ENCODE results near the gene TMEM9.

Gene TMEM9

DNA sequence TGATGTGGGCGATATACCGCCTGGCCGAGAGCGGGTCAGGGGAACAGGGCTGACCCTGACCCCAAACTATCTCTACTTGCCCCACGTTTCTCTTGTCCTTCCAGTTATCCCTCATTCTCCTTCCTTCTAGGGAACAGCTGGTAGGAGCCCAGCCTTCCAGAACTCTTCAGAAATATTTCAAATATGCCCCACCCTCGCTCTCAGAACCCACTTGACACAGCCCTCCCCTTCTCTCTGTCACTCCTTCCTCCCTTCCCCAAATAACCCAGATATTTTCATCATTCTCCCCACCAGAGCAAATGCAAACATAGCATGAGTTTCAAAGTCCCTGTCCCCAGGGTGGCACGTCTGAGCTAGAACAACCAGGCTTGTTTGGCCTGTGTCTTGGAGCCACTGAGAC, 43.1 kb downstream of the TMEM9 start:
- H3K4me3 ChIP-seq (ENCODE audit: low read depth, low read length), result no peak overlapping the region

DNA sequence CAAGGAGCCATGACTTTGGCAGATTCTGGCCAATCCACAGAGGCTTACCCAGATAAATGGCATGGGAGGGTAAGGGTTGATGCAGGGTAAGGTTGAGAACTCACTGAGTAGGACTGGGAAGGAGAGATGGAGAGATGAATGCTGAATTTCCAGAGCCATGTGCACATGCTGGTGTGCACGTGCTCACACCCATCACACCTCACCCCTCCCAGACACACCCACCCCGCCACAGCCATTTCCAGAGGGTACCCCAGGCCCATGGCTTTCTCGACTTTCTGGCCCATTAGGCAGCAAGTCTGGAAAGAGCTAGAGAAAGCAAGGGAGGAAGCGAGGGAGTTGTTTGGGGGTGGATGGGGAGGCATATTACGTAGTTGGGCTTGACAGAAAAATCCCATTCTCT, 43.7 kb downstream of the TMEM9 start:
- H3K4me3 ChIP-seq (ENCODE audit: low read depth, low read length), result no peak overlapping the region

DNA sequence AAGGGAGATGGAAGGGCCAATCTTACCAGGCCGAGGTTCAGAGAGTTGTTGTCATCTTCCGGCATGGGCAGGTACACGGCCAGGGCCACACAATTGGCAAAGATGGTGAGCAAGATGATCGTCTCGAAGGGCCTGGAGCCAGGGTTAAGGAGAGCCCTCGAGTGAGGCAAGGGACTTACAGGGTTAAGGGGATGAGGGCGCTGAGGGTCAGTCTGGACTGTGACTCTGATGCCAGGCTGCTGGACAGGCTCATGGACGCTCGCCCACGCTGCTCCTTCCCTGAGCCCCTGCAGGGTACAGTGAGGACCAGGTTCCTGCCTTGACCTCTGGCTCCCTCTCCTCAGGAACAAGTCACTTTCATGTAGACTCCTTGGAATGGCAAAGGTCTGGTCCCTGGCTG, 44.1 kb downstream of the TMEM9 start:
- no peak overlapping the region for H3K4me3 ChIP-seq (ENCODE audit: low read depth, low read length)

DNA sequence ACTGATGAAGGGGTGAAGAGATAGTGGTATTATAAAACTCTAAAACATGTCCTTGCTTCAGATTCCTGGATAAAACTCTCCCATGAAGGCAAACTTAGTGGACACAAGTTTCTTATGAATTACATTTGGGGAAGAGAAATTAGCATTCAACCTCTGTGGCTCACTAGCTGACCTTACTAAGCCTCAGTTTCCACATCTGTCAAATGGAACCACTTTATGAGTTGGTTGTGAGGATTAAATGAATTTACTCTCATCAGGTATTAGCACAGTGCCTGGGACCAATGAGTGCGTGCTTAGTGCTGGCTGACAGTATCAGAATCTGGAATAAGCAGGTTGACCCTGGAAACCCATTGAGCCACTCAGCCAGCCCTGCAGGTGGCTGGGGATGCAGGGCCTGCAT, 44.6 kb downstream of the TMEM9 start:
- no peak overlapping the region for H3K4me3 ChIP-seq (ENCODE audit: low read depth, low read length)

DNA sequence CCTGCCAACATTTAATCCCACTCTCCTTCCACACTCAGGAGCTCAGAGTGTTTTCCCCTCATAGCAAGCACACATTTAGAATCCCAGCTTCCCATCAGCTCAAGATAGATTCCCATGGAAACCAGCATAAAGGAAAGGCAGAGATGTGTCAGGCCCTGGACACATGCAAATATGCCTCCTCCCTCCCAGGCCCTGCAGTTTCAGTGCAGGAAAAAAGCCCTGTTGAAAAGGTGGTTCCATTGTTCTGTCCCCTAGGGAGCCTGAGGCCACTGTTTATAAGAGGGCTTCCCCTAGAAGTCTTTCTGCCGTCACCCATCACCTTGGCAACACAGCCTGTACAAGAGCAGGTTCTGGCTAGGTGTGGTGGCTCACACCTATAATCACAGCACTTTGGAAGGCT, 45.7 kb downstream of the TMEM9 start:
- no peak overlapping the region for H3K4me3 ChIP-seq (ENCODE audit: low read depth, low read length)

DNA sequence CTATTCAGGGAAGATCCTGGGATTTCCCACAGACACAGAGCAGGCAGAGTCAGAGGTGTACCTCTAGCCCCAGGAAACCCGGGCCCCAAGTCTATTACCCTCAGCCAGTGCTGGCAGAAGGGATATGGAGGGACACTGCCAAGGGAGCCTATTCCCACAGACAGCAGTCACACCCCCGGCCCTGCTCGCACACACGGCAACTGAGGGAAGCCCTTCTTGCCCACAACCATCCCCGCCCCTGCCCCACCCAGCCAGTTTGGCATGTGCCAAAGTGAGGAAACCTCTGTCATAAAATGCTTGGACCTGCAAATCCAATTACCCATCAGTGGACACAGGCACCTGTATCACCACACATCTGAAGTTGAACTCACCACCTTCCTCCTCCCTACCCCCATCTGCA, 48.6 kb downstream of the TMEM9 start:
- no peak overlapping the region for H3K4me3 ChIP-seq (ENCODE audit: low read depth, low read length)

DNA sequence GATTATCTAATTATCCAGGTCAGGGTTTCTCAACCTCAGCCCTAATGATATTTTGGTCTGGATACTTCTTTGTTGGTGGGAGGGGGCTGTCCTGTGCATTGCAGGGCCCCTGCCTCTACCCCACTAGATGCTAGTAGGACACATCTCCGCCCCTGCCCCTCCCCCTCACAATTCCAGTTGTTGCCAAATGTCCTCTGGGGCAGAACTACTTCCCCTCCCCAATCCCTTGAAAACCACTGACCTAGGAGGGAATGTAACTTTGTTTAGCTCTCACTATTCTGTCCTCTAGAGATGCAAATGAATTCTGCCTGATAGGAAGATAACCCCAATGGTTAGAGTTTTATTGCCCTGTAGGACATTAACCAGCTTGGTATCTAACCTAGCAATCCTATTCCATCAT, 50.1 kb downstream of the TMEM9 start:
- no peak overlapping the region for H3K4me3 ChIP-seq (ENCODE audit: low read depth, low read length)

DNA sequence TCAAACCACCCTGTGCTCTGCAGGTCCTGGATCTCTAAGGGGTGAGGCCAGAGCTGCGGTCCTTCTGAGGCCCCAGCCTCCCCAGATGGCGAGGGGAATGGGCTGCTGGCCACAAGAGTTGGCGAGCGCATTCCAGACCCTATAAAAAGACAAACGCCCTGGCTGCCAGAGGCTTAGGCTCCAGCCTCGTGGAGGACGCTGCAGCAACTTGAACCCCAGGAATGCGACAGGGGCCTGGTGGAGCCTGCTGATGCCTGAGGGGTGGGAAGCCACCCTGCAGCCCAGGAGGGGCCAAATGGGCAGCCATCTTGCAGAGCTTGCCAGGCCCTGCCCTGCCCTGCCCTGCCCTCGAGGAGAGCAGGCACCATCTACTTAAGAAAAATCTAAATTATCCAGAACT, 50.6 kb downstream of the TMEM9 start:
- no peak overlapping the region for H3K4me3 ChIP-seq (ENCODE audit: low read depth, low read length)

DNA sequence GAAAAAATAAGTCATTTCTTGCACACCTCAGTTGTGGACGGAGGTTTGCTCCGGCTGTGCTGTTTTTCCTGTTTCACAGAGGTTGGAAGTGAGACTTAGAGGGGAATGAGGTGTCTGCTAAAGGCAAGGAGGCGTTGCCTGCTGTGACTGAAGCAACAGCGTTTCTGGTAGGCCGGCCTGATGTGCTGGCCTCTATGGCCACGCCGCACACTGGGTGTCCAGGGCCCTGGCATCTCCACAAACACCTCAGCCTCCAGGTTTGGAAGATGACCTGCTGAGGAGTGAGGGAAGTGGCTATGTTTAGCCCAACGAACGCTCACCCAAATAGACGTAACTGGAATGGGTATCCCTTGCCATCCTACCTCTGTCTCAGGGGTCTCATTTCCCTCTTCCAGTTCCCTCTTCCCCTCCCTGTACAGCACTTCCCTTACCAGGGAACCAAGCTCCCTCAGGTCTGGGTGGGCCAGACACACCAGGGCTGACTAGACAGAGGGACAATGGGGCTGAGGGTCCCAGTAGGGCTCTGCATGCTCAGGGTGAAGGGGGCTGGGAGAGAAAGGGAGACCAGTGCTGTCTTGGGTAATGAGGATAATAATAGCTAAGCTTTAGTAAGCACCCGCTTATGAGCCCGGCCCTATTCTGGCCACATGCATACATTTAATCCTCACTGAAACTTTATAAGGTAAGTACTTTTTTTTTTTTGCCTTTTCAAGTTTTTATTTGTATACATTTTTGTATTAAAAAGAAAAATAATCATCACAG, 53.9 kb downstream of the TMEM9 start:
- no peak overlapping the region for H3K4me3 ChIP-seq (ENCODE audit: low read depth, low read length)

DNA sequence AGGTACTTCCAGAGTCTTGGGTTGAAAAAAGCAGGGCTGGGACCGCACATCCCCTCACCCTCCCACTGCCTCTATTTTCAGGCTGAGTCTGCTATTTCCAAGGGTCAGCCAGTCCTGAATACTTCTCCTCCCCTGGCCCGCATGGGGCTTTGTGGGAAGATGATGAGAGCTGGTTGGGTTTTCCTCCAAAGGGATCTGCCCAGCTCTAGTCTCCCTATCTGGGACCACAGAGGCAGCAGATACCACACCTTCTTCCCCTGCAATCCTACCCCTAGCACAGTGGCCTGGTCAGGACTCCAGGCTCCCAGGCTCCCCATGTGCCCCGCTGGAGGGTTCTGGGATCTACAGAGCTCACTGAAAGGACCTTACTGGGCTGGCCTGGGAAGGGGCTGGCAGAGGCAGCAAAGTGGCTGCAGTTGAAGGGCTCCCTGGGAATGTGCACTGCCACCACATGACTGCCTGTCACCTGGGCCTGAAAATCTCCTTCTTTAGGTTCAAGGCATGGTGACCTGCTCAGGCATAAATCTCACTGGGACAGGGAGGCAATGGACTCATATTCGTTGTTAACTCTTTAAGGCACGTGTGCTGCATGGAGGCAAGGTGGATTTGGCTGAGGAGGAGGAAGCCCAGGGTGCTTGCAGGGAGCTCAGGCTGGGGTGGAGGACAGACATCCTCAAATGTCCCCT, 55.1 kb downstream of the TMEM9 start:
- H3K4me3 ChIP-seq (ENCODE audit: low read depth, low read length), result no peak overlapping the region

DNA sequence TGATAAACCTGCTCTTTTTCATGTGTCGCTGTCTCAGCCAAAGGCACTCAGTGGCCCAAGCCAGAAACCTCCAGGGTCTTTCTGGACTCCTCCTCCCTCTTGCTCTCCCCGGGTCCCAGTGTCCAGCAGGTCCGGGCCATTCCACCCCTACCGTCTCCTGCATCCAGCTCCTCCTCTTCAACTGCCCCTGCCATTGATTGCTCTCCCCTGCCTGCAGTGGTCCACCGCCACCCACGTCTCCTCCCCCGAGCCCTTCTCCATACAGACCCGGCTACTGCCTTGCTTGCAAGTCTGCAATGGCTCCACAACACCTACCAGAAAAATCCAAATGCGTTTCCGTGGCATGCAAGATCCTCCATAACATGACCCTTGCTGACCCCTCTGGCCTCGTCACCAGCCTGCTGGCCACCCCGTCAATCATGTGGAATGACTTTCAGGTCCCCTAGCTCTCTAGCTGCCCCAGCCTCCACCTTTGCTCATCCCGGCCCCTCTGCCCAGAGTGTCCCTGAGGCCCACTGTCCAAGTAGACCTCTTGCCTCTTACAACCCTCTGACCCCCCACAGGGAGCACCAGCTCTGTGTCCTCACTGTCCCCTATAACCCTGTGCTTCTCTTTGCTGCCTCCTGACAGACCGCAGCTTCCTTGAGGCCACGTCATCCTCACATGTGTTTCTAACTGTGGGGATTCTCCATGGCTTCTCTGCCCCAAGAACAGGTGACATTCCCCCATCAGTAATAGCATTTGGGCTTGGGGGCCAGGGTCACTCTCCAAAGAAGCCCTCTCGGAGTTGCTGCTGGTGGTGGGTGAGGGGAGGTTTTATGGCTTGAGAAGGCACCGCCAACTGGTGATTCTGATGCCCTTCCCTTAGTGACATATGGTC, 57.1 kb downstream of the TMEM9 start:
- no peak overlapping the region for H3K4me3 ChIP-seq (ENCODE audit: low read depth, low read length)

DNA sequence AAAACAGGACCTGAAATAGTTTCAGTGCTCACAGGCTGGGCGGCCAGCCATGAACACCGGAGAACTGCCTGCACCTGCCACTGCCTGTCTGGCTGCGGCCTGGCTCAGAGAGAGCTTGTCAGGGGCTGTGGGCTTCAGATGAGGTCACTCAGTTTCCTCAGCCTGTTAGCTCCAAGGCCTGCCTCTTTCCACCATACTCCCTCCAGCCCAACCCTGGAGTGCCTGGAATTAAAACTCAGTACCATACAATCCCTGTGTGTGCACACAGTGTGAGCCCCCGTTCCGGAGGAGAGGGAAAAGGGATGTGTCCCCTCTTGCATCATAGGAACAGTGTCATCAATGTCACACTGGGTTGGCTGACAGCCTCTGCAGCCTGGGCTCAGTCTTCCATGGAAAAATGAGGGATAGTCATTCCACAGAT, 58.2 kb downstream of the TMEM9 start:
- no peak overlapping the region for H3K4me3 ChIP-seq (ENCODE audit: low read depth, low read length)

DNA sequence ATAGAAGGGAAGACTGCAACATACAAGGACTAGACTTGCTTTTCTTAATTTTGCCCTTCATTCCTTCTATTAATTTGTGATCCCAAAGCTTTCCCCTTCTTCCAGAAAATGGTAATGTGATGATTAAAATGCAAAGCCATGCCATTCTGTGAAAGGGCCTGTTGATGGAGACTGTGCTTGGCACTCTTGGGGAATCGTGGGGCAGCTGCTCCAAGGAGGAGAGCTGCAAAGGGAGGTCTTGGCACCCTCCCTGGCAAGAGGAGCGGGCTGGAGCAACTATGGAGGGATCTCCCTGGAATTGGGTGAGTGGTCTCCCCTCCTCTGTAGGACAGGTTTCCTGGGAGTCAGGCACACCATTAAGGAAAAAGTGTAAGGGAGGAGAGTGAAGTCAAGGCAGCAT, 58.7 kb downstream of the TMEM9 start:
- no peak overlapping the region for H3K4me3 ChIP-seq (ENCODE audit: low read depth, low read length)

DNA sequence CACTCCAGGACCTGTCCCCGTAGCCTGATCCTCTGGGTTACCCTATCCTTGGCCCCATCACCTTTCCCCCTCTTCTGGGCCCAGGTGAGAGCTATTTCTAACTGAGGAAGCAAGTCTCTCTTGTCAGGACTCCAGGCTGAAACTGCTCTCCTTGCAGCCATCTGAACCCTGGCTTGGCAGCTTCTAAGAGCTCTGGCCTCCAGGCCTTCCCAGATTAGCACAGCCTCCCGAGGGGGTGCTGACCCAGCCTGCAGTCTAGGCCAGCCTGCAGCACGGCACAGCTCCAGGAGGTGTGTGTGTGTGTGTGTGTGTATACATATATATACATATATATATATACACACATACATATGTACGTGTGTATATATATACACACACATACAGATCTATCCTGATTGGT, 59.4 kb downstream of the TMEM9 start:
- no peak overlapping the region for H3K4me3 ChIP-seq (ENCODE audit: low read depth, low read length)

DNA sequence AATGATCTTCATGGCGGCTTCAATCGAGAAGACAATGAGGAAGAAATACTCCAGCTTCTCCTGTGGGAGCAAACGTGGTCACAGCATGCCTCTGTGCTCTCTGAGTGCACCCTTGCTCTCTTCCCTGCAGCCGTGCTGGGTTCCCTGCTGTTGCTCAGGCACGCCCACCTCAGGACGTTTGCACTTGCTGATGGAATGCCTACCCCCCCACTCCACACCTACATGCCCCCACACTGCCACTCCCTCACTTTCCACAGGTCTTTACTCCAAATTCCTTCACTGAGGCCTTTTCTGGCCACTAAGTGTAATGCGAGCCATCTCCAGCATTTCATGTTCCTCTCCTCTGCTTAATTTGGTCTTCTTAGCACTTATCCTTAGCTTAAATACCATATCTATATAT, 60.3 kb downstream of the TMEM9 start:
- H3K4me3 ChIP-seq (ENCODE audit: low read depth, low read length), result no peak overlapping the region

DNA sequence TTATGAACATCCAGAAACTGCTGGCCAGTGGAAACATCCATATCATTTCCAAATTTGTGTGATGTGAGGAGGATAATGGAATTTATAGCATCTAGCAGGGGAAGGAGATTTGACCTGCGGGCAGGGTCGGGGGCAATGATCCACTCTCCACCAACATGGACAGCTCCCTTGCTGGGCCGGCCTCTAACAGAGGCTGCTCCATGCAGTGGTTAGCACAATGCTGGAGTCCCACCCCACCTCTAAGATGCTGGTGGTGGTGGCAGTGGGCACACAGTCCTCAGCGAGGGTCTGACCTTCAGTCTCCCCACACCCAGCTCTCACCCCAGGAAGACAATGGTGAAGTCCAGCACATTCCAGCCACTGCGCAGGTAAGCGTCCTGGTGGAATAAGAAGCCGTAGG, 60.7 kb downstream of the TMEM9 start:
- H3K4me3 ChIP-seq (ENCODE audit: low read depth, low read length), result no peak overlapping the region

DNA sequence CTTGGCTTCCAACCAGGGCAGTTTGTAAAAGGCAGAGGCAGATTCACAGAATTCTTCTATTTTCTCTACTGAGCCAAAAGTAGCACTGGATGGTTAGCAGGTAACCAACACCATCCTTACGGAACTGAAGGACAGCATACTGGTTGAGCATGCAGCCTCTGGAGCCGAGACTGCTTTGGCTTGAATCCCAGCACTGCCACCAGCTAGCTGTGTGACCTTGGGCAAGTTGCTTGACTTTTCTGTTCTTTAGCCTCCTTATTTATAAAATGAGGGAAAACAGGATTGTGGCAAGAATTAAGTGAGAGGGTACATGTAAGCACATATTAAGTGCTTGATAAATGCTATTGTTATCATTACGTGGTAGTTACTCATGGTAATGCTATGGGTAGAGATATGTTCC, 61.5 kb downstream of the TMEM9 start:
- H3K4me3 ChIP-seq (ENCODE audit: low read depth, low read length), result no peak overlapping the region

DNA sequence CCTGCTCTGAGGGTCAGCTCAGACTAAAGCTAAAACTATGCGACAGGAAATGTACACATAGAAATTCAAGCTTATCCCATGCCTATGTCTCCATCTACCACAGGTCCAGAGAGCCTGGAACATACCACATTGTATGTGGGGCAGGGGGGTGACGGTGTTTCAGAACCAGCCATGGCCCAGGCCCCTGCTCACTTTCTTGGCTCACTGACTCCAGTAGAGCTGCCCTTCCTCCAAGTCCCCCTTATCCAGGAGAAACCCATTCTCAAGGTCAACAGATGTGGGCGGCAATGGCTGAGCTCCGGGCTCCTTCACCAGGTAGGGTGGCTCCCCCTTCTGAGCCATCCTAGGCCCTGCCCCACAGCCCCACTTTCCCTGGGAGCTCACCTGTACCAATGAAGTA, 63.0 kb downstream of the TMEM9 start:
- no peak overlapping the region for H3K4me3 ChIP-seq (ENCODE audit: low read depth, low read length)

DNA sequence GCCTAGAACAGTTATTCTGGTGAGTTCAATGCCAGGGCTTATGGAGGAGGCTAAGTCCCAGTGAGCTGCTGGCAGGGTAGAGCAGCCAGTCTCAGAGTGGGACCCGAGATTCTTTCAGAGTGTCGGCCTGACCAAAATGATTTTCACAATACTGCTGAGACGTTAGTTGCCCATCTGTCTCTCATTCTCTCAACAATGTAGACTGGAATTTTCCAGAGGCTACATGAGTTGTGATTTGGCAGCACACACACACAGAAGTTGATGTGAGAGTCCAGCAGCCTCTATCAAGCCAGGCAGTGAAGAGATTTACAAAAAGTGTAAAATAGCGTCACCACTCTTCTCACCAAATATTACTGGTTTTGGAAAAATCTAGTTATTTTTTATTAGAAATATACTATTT, 63.7 kb downstream of the TMEM9 start:
- H3K4me3 ChIP-seq (ENCODE audit: low read depth, low read length), result no peak overlapping the region

DNA sequence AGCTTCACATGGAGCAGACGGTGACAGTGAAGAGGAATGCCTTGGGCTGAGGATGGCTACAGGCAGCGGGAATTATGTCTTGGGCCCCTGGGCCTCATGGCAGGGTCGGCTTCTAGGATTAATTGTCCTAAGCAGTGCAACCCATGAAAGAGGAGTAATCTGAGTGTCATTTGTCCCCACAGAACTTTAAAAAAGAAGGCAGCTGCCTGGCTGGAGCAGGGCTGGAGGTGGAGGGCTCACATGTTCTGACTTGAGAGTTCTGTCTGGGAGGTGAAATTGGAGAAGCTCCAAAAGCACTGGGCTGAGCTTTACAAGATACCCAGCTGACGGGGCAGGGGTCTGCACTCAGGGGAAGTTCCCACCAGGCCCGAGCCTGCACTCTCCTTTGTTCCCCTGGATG, 64.7 kb downstream of the TMEM9 start:
- no peak overlapping the region for H3K4me3 ChIP-seq (ENCODE audit: low read depth, low read length)

DNA sequence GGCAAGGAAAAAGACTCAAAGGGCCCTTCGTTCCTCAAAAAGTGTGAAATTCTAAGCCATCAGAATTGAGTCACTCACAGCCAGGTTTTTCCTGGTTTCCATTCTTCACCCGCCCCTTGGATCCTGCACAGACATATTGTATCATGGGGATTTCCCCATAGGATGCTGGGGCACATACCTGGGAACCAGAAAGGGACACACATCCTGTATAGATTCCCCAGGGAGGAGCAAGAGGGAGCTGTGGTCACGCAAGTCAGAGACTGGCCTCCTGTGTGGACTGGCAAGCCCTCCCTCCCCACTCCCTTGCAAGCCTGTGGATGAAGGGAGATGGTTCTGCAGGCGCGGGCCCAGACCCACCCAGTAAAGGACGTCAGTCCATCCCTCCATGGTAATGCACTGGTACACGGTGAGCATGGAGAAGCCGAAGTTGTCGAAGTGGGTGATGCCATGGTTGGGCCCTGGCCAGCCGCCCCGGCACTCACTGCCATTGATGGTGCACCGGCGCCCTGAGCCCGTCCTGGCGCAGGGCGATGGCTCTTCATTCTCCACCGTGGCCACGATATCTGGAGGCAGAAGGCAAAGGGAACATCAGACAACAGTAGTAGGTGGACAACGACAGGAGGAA, 65.3 kb downstream of the TMEM9 start:
- H3K4me3 ChIP-seq (ENCODE audit: low read depth, low read length), result no peak overlapping the region
